ENCODE measurements around the gene LEUTX.
A peak's percentile ranks its signal among the peaks of the same experiment; 100 is the strongest.

Gene LEUTX

GRCh38 chr19:39832341-39833083 lies 53.9 kb downstream of the LEUTX start:
- peak overlapping the region; percentile 97 for H3K27ac ChIP-seq
- H3K4me3 ChIP-seq (ENCODE audit: low read depth, low read length) = peak overlapping the region; percentile 99
- H3K4me1 ChIP-seq = peaks cover 11% of the 10 kb centered on the region
- no peaks in the 10 kb centered on the region for H3K9me3 ChIP-seq (ENCODE audit: control insufficient read depth, low read length)
- peaks cover 22% of the 10 kb centered on the region for H3K79me2 ChIP-seq
- H3K27me3 ChIP-seq (ENCODE audit: control insufficient read depth, insufficient read depth, low read length) = no peaks in the 10 kb centered on the region
- no peaks in the 10 kb centered on the region for H3K36me3 ChIP-seq (ENCODE audit: control insufficient read depth, insufficient read depth, low read length)
- no peak overlapping the region for H2AFZ ChIP-seq
- peak overlapping the region; percentile 97 for H3K4me2 ChIP-seq (ENCODE audit: low read length)
- peak overlapping the region; percentile 90 for H3K9ac ChIP-seq
- TF ChIP-seq CTCF (IDR thresholded peaks at IDR 0.05) = no peak

GRCh38 chr19:39833160-39833463 lies 54.5 kb downstream of the LEUTX start:
- Histone ChIP-seq H3K9me3 (ENCODE audit: control insufficient read depth, low read length) (no peaks in the 10 kb centered on the region), H3K4me2 (ENCODE audit: low read length) (peak overlapping the region; percentile 97), H3K9ac (peak overlapping the region; percentile 90), H3K27me3 (ENCODE audit: control insufficient read depth, insufficient read depth, low read length) (no peaks in the 10 kb centered on the region), H2AFZ (peak overlapping the region; percentile 89), H3K4me3 (ENCODE audit: low read depth, low read length) (peak overlapping the region; percentile 99), H3K4me1 (peaks cover 11% of the 10 kb centered on the region), H3K27ac (peak overlapping the region; percentile 97), H3K36me3 (ENCODE audit: control insufficient read depth, insufficient read depth, low read length) (no peaks in the 10 kb centered on the region), H3K79me2 (peaks cover 22% of the 10 kb centered on the region)
- TF ChIP-seq CTCF (IDR thresholded peaks at IDR 0.05) = no peak

GRCh38 chr19:39833464-39834286 lies 55.0 kb downstream of the LEUTX start, which contains the start of gene DYRK1B:
Gene DYRK1B, minus strand, starts transcription at chr19:39834162. Its CDS starts 2,295 bp downstream, at chr19:39831867.
- peaks cover 11% of the 10 kb centered on the region for H3K4me1 ChIP-seq
- peak within 1 kb of the TSS; percentile 97 for H3K4me2 ChIP-seq (ENCODE audit: low read length)
- peak within 1 kb of the TSS; percentile 97 for H3K27ac ChIP-seq
- peak within 1 kb of the TSS; percentile 99 for H3K4me3 ChIP-seq (ENCODE audit: low read depth, low read length)
- no peaks in the 10 kb centered on the region for H3K36me3 ChIP-seq (ENCODE audit: control insufficient read depth, insufficient read depth, low read length)
- no peaks in the 10 kb centered on the region for H3K9me3 ChIP-seq (ENCODE audit: control insufficient read depth, low read length)
- H3K27me3 ChIP-seq (ENCODE audit: control insufficient read depth, insufficient read depth, low read length) = no peaks in the 10 kb centered on the region
- H3K79me2 ChIP-seq = peaks cover 22% of the 10 kb centered on the region
- H2AFZ ChIP-seq = peak within 1 kb of the TSS; percentile 89
- TF ChIP-seq CTCF (IDR thresholded peaks at IDR 0.05) = no peak
- H3K9ac ChIP-seq = peak within 1 kb of the TSS; percentile 90

GRCh38 chr19:39834287-39834841 lies 55.7 kb downstream of the LEUTX start:
- TF ChIP-seq CTCF (IDR thresholded peaks at IDR 0.05) = no peak
- H3K79me2 ChIP-seq = peaks cover 22% of the 10 kb centered on the region
- H2AFZ ChIP-seq = peak overlapping the region; percentile 71
- peak overlapping the region; percentile 97 for H3K27ac ChIP-seq
- H3K9me3 ChIP-seq (ENCODE audit: control insufficient read depth, low read length) = no peaks in the 10 kb centered on the region
- H3K4me3 ChIP-seq (ENCODE audit: low read depth, low read length) = peak overlapping the region; percentile 99
- no peaks in the 10 kb centered on the region for H3K27me3 ChIP-seq (ENCODE audit: control insufficient read depth, insufficient read depth, low read length)
- peaks cover 11% of the 10 kb centered on the region for H3K4me1 ChIP-seq
- no peak overlapping the region for H3K9ac ChIP-seq
- no peaks in the 10 kb centered on the region for H3K36me3 ChIP-seq (ENCODE audit: control insufficient read depth, insufficient read depth, low read length)
- peak overlapping the region; percentile 42 for H3K4me2 ChIP-seq (ENCODE audit: low read length)

Measured in parathyroid adenoma (tissue), 2 donors.